Endodermal cell (in vitro differentiated cells): ENCODE data around the gene ATRNL1. TPM values are rescaled to one million over a fixed set of nuclear protein-coding genes. Genes with fewer than 3 reads are reported as not detected.
A peak's percentile ranks its signal among the peaks of the same experiment; 100 is the strongest.

ENCODE experiments used
- DNase-seq: peaks from one replicate; pipeline ENCODE4 v3.0.0-alpha.2; 2017
- H3K27ac ChIP-seq: 2 replicates; pipeline ENCODE4 v1.5.1; 2013; ENCODE audit warnings: mild to moderate bottlenecking, low read depth, low read length, moderate library complexity
- H3K27me3 ChIP-seq: 2 replicates; pipeline ENCODE4 v1.6.1; 2013; ENCODE audit warnings: mild to moderate bottlenecking, low read length, moderate library complexity; ENCODE audit not compliant: insufficient read depth, control insufficient read depth, poor library complexity, severe bottlenecking
- H3K36me3 ChIP-seq: 2 replicates; pipeline ENCODE4 v1.7.0; 2013; ENCODE audit warnings: mild to moderate bottlenecking, low read length, moderate library complexity; ENCODE audit not compliant: control insufficient read depth, insufficient read depth
- H3K4me1 ChIP-seq: one replicate; pipeline ENCODE4 v1.7.0; 2013; ENCODE audit warnings: low read length; ENCODE audit not compliant: control insufficient read depth, insufficient read depth
- H3K4me3 ChIP-seq: 2 replicates; pipeline ENCODE4 v1.5.1; 2013; ENCODE audit warnings: mild to moderate bottlenecking, low read length, moderate library complexity
- H3K9ac ChIP-seq: 2 replicates; pipeline ENCODE4 v1.6.1; 2013; ENCODE audit warnings: mild to moderate bottlenecking, low read length, moderate library complexity; ENCODE audit not compliant: poor library complexity, severe bottlenecking; ENCODE audit errors: extremely low read depth
- H3K9me3 ChIP-seq: 2 replicates; pipeline ENCODE4 v1.6.1; 2013; ENCODE audit warnings: mild to moderate bottlenecking, low read length, moderate library complexity; ENCODE audit not compliant: control insufficient read depth
- H3K27ac Mint-ChIP-seq: 2 replicates; pipeline ENCODE4 v1.8.0; 2020; ENCODE audit warnings: mixed read lengths
- H3K27me3 Mint-ChIP-seq: 2 replicates; pipeline ENCODE4 v1.8.0; 2021; ENCODE audit warnings: mild to moderate bottlenecking, mixed read lengths; ENCODE audit not compliant: insufficient read depth
- H3K36me3 Mint-ChIP-seq: 2 replicates; pipeline ENCODE4 v1.8.0; 2020; ENCODE audit warnings: low read depth, mixed read lengths
- H3K4me1 Mint-ChIP-seq: 2 replicates; pipeline ENCODE4 v1.8.0; 2020; ENCODE audit warnings: mixed read lengths
- H3K4me3 Mint-ChIP-seq: 2 replicates; pipeline ENCODE4 v1.8.0; 2020; ENCODE audit warnings: mild to moderate bottlenecking, moderate library complexity, mixed read lengths
- H3K9me3 Mint-ChIP-seq: 2 replicates; pipeline ENCODE4 v1.8.0; 2020; ENCODE audit warnings: mild to moderate bottlenecking, mixed read lengths
- CTCF ChIP-seq: fragments of 200-600 bp; sonication (generic); conservative IDR thresholded peaks from 2 replicates; pipeline ENCODE4 v1.5.0; 2021; ENCODE audit warnings: antibody characterized with exemption, mild to moderate bottlenecking
- WGBS, 2 experiments: methylation state at CpG; one replicate each; pipeline versions ENCODE4 v1.1.5 to v1.1.7; 2013; ENCODE audit warnings: missing lambda C conversion rate in 2 of 2, mixed read lengths in 1 of 2; ENCODE audit not compliant: insufficient coverage in 1 of 2, insufficient read length in 1 of 2; 5-methylcytosine and 5-hydroxymethylcytosine counted together
- total RNA-seq, 2 donors: library from RNA; stranded (reverse); fragmentation: NEBNext Ultra II Directional in 1 of 2; extraction: Animal tissue kit (Norgen Biotek cat#: 25700) in 1 of 2; gene quantifications; 2 replicates in 1 of 2; 3 replicates in 1 of 2; pipeline ENCODE4 v1.2.1, GENCODE V29; 2021

The ATRNL1 gene
- total RNA-seq, 2 donors from 2014 or later, result 8.0 to 9.0 TPM

- H3K4me3 ChIP-seq, result no peak overlapping the region
- Mint-ChIP-seq H3K4me1 (peaks cover 7% of the 10 kb centered on the region), H3K27ac (no peak overlapping the region), H3K4me3 (no peak overlapping the region), H3K9me3 (peaks cover 12% of the 10 kb centered on the region), H3K36me3 (no peaks in the 10 kb centered on the region), H3K27me3 (peaks cover 39% of the 10 kb centered on the region)
- peaks cover 45% of the 10 kb centered on the region for H3K27me3 ChIP-seq
- peaks cover 8% of the 10 kb centered on the region for H3K9me3 ChIP-seq
- WGBS, 2 experiments, result 84 to 88% methylated on average over 3 to 6 of the region's 6 CpGs
- no peaks in the 10 kb centered on the region for H3K4me1 ChIP-seq
- no peak overlapping the region for H3K27ac ChIP-seq
- DNase-seq, result no peak
- no peak for TF ChIP-seq CTCF
- no peak overlapping the region for H3K9ac ChIP-seq
- H3K36me3 ChIP-seq, result no peaks in the 10 kb centered on the region
Observed at GRCh38 chr10:115091161-115091560, 2.0 kb upstream of the ATRNL1 start.

DNA sequence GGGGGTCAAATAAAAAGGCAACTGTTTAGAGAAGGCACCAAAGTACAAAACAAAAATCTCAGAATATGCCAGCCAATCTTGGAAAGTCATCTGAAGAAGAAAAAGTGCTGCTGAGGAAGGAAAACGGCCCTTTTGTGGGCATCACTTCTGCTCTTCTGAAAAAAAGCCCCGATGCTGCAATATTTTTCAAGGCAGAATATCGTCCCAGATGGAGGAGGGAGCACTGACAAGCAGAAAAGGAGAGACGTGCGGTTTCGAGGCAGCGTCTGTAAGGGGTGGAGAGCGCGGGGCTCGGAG lies 959 bp upstream of the ATRNL1 start:
- Mint-ChIP-seq H3K36me3 (no peaks in the 10 kb centered on the region), H3K27me3 (peaks cover 46% of the 10 kb centered on the region), H3K4me1 (peaks cover 9% of the 10 kb centered on the region), H3K9me3 (peaks cover 6% of the 10 kb centered on the region), H3K4me3 (peak overlapping the region; percentile 68), H3K27ac (no peak overlapping the region)
- DNase-seq, result no peak
- peaks cover 3% of the 10 kb centered on the region for H3K9me3 ChIP-seq
- peak overlapping the region; percentile 76 for H3K4me3 ChIP-seq
- TF ChIP-seq CTCF, result no peak
- no peaks in the 10 kb centered on the region for H3K4me1 ChIP-seq
- peaks cover 51% of the 10 kb centered on the region for H3K27me3 ChIP-seq
- peak overlapping the region; percentile 96 for H3K27ac ChIP-seq
- no peaks in the 10 kb centered on the region for H3K36me3 ChIP-seq
- H3K9ac ChIP-seq, result peak overlapping the region; percentile 28
- WGBS, 2 experiments, result 2 to 6% methylated on average over 8 to 10 of the region's 10 CpGs

DNA sequence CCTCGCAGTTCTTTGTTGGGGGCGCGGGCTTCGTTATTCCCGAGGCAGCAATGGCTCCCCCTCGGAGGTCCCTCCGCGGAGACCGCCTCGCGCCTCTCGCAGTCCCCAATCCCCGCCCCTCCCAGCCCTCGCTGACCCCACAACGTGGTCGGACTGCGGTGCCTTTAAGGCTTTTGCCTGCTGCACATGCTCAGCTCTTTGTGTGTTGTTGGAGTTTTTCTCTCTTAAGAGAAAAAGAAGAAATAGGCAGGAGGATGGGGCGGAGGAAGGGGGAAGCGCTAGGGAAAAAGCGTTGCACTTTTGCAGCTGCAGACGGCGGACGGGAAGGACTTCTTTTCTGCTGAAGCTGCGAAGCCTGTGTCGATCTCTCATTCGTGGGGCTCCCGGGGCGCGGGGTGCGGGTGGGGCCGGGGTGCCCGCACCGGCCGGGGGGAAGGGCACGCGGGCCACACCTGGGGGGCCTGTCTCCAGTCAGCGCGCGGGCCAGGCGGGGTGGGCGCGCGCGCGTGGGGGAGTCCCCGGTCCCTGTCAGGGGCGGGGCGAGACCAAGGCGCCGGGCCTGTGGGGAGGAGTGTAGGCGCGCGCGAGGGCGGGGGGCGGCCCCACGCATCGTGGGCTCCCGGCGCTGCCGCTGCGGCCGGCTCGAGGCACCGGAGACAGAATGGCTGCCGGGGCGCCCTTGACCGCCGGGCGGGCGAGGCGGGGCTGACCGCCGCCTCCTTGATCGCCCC lies 445 bp upstream of the ATRNL1 start:
- Mint-ChIP-seq H3K9me3 (peaks cover 2% of the 10 kb centered on the region), H3K4me3 (peak overlapping the region; percentile 68), H3K4me1 (peaks cover 9% of the 10 kb centered on the region), H3K36me3 (no peaks in the 10 kb centered on the region), H3K27ac (no peak overlapping the region), H3K27me3 (peaks cover 49% of the 10 kb centered on the region)
- Histone ChIP-seq H3K27me3 (peaks cover 51% of the 10 kb centered on the region), H3K9me3 (no peaks in the 10 kb centered on the region), H3K27ac (peak overlapping the region; percentile 96), H3K36me3 (no peaks in the 10 kb centered on the region), H3K4me1 (no peaks in the 10 kb centered on the region), H3K9ac (peak overlapping the region; percentile 28), H3K4me3 (peak overlapping the region; percentile 76)
- WGBS, 2 experiments, result 0% methylated on average over 9 to 74 of the region's 75 CpGs
- DNase-seq, result peak; percentile 81
- no peak for TF ChIP-seq CTCF
